ENCODE results near the gene JPT2. TPM values are rescaled to one million over a fixed set of nuclear protein-coding genes. Genes with fewer than 3 reads are reported as not detected.

JPT2 gene
- total RNA-seq, 1 experiment from 2014 or later: 113 TPM

GRCh38 chr16:1729445-1729844 lies 51.4 kb downstream of the JPT2 start:
- H3K4me1 ChIP-seq (ENCODE audit: control insufficient read depth in 1 of 2, insufficient read depth in 2 of 2, low read length in 2 of 2): no peaks in the 10 kb centered on the region
- CTCF ChIA-PET: no interaction called here
- H3K27ac ChIP-seq (ENCODE audit: low read depth, low read length): no peak overlapping the region
- TF ChIP-seq CBX3 (IDR thresholded peaks at IDR 0.05; ENCODE audit: low read depth) (no peak), REST (IDR thresholded peaks at IDR 0.05; ENCODE audit: low read depth) (no peak), MAX (IDR thresholded peaks at IDR 0.05) (no peak), JUND (IDR thresholded peaks at IDR 0.05) (no peak), FOSL1 (IDR thresholded peaks at IDR 0.05; ENCODE audit: low read depth) (no peak), YY1 (IDR thresholded peaks at IDR 0.05; ENCODE audit: extremely low read depth, insufficient replicate concordance, low read depth, low read length) (no peak), EZH2phosphoT487 (IDR thresholded peaks at IDR 0.05; ENCODE audit: borderline replicate concordance) (no peak), POLR2A (IDR thresholded peaks at IDR 0.05; ENCODE audit: borderline replicate concordance, extremely low read depth, insufficient read depth, insufficient read length) (no peak), EGR1 (IDR thresholded peaks at IDR 0.05; ENCODE audit: low read depth) (no peak), ZNF274 (IDR thresholded peaks at IDR 0.05; ENCODE audit: low read depth, low read length) (no peak), POLR2AphosphoS5 (IDR thresholded peaks at IDR 0.05; ENCODE audit: low read depth, low read length) (no peak), SRF (IDR thresholded peaks at IDR 0.05; ENCODE audit: low read depth) (no peak), SP1 (IDR thresholded peaks at IDR 0.05; ENCODE audit: low read depth) (no peak), RAD21 (IDR thresholded peaks at IDR 0.05; ENCODE audit: low read depth) (no peak), EZH2 (IDR thresholded peaks at IDR 0.05) (no peak), CEBPB (IDR thresholded peaks at IDR 0.05; ENCODE audit: low read depth) (no peak), SIN3A (IDR thresholded peaks at IDR 0.05; ENCODE audit: low read depth) (no peak), ELF1 (IDR thresholded peaks at IDR 0.05; ENCODE audit: borderline replicate concordance, low read depth) (no peak), ZFX (IDR thresholded peaks at IDR 0.05) (no peak), ATF3 (IDR thresholded peaks at IDR 0.05) (no peak)
- H3K9me3 ChIP-seq (ENCODE audit: control insufficient read depth in 1 of 2, insufficient read depth in 1 of 2, low read depth in 1 of 2, low read length in 2 of 2): no peaks in the 10 kb centered on the region
- intact Hi-C loops (cut with micrococcal nuclease): no loop called here
- BruUV-seq (replicated peaks): no TSS peak
- H4K20me1 ChIP-seq (ENCODE audit: insufficient read depth): no peaks in the 10 kb centered on the region
- peaks cover under 1 to 6% of the 10 kb centered on the region in 2 experiments; a peak in 3 of 4 replicates for H3K36me3 ChIP-seq (ENCODE audit: control insufficient read depth in 1 of 2, insufficient read depth in 2 of 2, low read length in 2 of 2)
- H3K9me2 ChIP-seq (ENCODE audit: insufficient read depth): no peaks in the 10 kb centered on the region
- no peaks in the 10 kb centered on the region for H3K27me3 ChIP-seq (ENCODE audit: insufficient read depth, low read length)
- POLR2A ChIA-PET: no interaction called here
- DNase-seq (ENCODE audit: low read depth, low spot score) (no peak), ATAC-seq (no peak)
- RAD21 ChIA-PET (ENCODE audit: low non-redundant PET in 1 of 2, low total read pairs in 2 of 2, uncharacterized antibody in 2 of 2, unreplicated experiment in 2 of 2): no interaction called here
- H3K9ac ChIP-seq (ENCODE audit: low read length): no peak overlapping the region
- no peak overlapping the region for H3K4me3 ChIP-seq (replicated peaks in 1 of 2; ENCODE audit: low read depth in 1 of 2, low read length in 2 of 2)
- H3K79me2 ChIP-seq (ENCODE audit: insufficient read depth, low read length): peaks cover 11% of the 10 kb centered on the region; the same call in 1 of the 2 replicates
- H3K4me2 ChIP-seq (ENCODE audit: low read length): no peak overlapping the region
- H2AFZ ChIP-seq (ENCODE audit: low read depth, low read length, poor library complexity, severe bottlenecking): no peak overlapping the region

Data from HCT116 (cell line).